HG03196 (cell line): ENCODE measurements around the gene MLF2.

Source experiments
- ATAC-seq: cut with Tn5 transposase; IDR thresholded peaks from one replicate; pipeline ENCODE4 v1.9.1; 2021; ENCODE audit not compliant: unreplicated experiment

MLF2 gene

GRCh38 chr12:6752921-6753771, at the start of gene MLF2:
Gene MLF2, minus strand, starts transcription at chr12:6753141. Its CDS starts 807 bp downstream, at chr12:6752334.
- ATAC-seq = peak; percentile 86

- no peak for ATAC-seq
These were observed 46.2 kb upstream of the MLF2 start for GRCh38 chr12:6799147-6799546.

GRCh38 chr12:6796576-6796975, 43.6 kb upstream of the MLF2 start:
- ATAC-seq = no peak

GRCh38 chr12:6795088-6795487, 42.1 kb upstream of the MLF2 start:
- ATAC-seq = no peak

GRCh38 chr12:6792522-6793201, 39.7 kb upstream of the MLF2 start:
- no peak for ATAC-seq

GRCh38 chr12:6791931-6792520, 39.1 kb upstream of the MLF2 start:
- no peak for ATAC-seq

- ATAC-seq = no peak
These were observed 37.7 kb upstream of the MLF2 start for GRCh38 chr12:6790496-6791150.

GRCh38 chr12:6788972-6789924, 36.3 kb upstream of the MLF2 start, which contains the start of gene CD4:
Gene CD4, plus strand, starts transcription at chr12:6789528. Its CDS starts 10,611 bp downstream, at chr12:6800139.
- no peak for ATAC-seq

GRCh38 chr12:6787309-6787708, 34.4 kb upstream of the MLF2 start:
- no peak for ATAC-seq

- ATAC-seq = no peak
These were observed 33.6 kb upstream of the MLF2 start for GRCh38 chr12:6786416-6787094.

GRCh38 chr12:6784761-6785160, 31.8 kb upstream of the MLF2 start:
- ATAC-seq = no peak

- ATAC-seq = no peak
These were observed 31.4 kb upstream of the MLF2 start for GRCh38 chr12:6784296-6784695.

- no peak for ATAC-seq
These were observed 30.9 kb upstream of the MLF2 start for GRCh38 chr12:6783828-6784227.

GRCh38 chr12:6782850-6783566, 30.1 kb upstream of the MLF2 start:
- ATAC-seq = no peak

- ATAC-seq = no peak
These were observed 29.2 kb upstream of the MLF2 start for GRCh38 chr12:6782119-6782518.

- no peak for ATAC-seq
These were observed 27.6 kb upstream of the MLF2 start for GRCh38 chr12:6780573-6780972.

- no peak for ATAC-seq
These were observed 26.9 kb upstream of the MLF2 start for GRCh38 chr12:6779708-6780432.
